Measurements from ENCODE around the gene SMAD1.

The SMAD1 gene

GRCh38 chr4:145440292-145441007 lies 41.2 kb upstream of the SMAD1 start:
- ATAC-seq = no peak
- TF ChIP-seq PPARA (CRISPR knock-in tag; IDR thresholded peaks at IDR 0.05; ENCODE audit: borderline replicate concordance) (no peak), TOX (CRISPR knock-in tag; IDR thresholded peaks at IDR 0.05; ENCODE audit: borderline replicate concordance) (no peak), SNAI2 (CRISPR knock-in tag; IDR thresholded peaks at IDR 0.05) (no peak), ZNF70 (CRISPR knock-in tag; IDR thresholded peaks at IDR 0.05) (no peak), ZNF8 (CRISPR knock-in tag; IDR thresholded peaks at IDR 0.05) (no peak), ARNTL (CRISPR knock-in tag; IDR thresholded peaks at IDR 0.05; ENCODE audit: borderline replicate concordance, low read depth) (no peak), OSR1 (CRISPR knock-in tag; IDR thresholded peaks at IDR 0.05) (no peak), ESRRG (CRISPR knock-in tag; IDR thresholded peaks at IDR 0.05) (no peak), ZFP30 (CRISPR knock-in tag; IDR thresholded peaks at IDR 0.05) (no peak)
- TF ChIP-seq, protein P1, sequence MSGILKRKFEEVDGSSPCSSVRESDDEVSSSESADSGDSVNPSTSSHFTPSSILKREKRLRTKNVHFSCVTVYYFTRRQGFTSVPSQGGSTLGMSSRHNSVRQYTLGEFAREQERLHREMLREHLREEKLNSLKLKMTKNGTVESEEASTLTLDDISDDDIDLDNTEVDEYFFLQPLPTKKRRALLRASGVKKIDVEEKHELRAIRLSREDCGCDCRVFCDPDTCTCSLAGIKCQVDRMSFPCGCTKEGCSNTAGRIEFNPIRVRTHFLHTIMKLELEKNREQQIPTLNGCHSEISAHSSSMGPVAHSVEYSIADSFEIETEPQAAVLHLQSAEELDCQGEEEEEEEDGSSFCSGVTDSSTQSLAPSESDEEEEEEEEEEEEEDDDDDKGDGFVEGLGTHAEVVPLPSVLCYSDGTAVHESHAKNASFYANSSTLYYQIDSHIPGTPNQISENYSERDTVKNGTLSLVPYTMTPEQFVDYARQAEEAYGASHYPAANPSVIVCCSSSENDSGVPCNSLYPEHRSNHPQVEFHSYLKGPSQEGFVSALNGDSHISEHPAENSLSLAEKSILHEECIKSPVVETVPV (CRISPR knock-in tag; IDR thresholded peaks at IDR 0.05) = no peak
- TF ChIP-seq, protein P2, sequence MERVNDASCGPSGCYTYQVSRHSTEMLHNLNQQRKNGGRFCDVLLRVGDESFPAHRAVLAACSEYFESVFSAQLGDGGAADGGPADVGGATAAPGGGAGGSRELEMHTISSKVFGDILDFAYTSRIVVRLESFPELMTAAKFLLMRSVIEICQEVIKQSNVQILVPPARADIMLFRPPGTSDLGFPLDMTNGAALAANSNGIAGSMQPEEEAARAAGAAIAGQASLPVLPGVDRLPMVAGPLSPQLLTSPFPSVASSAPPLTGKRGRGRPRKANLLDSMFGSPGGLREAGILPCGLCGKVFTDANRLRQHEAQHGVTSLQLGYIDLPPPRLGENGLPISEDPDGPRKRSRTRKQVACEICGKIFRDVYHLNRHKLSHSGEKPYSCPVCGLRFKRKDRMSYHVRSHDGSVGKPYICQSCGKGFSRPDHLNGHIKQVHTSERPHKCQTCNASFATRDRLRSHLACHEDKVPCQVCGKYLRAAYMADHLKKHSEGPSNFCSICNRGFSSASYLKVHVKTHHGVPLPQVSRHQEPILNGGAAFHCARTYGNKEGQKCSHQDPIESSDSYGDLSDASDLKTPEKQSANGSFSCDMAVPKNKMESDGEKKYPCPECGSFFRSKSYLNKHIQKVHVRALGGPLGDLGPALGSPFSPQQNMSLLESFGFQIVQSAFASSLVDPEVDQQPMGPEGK (CRISPR knock-in tag; IDR thresholded peaks at IDR 0.05; ENCODE audit: borderline replicate concordance) = no peak
- TF ChIP-seq, protein P3, sequence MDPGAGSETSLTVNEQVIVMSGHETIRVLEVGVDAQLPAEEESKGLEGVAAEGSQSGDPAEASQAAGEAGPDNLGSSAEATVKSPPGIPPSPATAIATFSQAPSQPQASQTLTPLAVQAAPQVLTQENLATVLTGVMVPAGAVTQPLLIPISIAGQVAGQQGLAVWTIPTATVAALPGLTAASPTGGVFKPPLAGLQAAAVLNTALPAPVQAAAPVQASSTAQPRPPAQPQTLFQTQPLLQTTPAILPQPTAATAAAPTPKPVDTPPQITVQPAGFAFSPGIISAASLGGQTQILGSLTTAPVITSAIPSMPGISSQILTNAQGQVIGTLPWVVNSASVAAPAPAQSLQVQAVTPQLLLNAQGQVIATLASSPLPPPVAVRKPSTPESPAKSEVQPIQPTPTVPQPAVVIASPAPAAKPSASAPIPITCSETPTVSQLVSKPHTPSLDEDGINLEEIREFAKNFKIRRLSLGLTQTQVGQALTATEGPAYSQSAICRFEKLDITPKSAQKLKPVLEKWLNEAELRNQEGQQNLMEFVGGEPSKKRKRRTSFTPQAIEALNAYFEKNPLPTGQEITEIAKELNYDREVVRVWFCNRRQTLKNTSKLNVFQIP (CRISPR knock-in tag; IDR thresholded peaks at IDR 0.05; ENCODE audit: borderline replicate concordance, low read depth) = no peak
- TF ChIP-seq, protein P4, sequence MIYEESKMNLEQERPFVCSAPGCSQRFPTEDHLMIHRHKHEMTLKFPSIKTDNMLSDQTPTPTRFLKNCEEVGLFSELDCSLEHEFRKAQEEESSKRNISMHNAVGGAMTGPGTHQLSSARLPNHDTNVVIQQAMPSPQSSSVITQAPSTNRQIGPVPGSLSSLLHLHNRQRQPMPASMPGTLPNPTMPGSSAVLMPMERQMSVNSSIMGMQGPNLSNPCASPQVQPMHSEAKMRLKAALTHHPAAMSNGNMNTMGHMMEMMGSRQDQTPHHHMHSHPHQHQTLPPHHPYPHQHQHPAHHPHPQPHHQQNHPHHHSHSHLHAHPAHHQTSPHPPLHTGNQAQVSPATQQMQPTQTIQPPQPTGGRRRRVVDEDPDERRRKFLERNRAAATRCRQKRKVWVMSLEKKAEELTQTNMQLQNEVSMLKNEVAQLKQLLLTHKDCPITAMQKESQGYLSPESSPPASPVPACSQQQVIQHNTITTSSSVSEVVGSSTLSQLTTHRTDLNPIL (CRISPR knock-in tag; IDR thresholded peaks at IDR 0.05; ENCODE audit: low read depth) = no peak

DNA sequence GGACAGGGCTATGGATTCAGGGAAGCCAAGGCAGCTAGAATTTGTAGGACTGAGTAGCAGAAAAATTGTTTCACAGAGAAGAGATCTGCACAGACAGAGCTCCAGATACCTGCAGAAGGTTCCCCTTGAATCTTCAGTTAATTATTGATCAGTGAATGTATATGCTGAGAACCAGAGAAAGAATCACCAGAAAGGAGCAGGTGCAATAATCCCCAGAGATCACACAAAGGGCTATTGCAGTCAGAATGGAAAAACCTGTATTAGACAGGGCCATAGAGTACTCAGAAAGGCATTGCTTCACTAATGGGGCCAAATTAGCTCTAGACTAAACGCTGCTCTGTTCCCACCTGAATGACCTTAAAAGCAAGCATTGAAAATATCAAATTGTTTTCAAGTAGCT lies 35.5 kb upstream of the SMAD1 start:
- no peak for TF ChIP-seq OSR1 (CRISPR knock-in tag; IDR thresholded peaks at IDR 0.05)
- TF ChIP-seq, protein P4 (CRISPR knock-in tag; IDR thresholded peaks at IDR 0.05; ENCODE audit: low read depth) = no peak
- no peak for TF ChIP-seq ISL1 (CRISPR knock-in tag; IDR thresholded peaks at IDR 0.05)
- no peak for TF ChIP-seq GLIS3 (CRISPR knock-in tag; IDR thresholded peaks at IDR 0.05)
- TF ChIP-seq ESRRG (CRISPR knock-in tag; IDR thresholded peaks at IDR 0.05) = no peak
- no peak for TF ChIP-seq ZNF8 (CRISPR knock-in tag; IDR thresholded peaks at IDR 0.05)
- no peak for TF ChIP-seq BACH2 (CRISPR knock-in tag; IDR thresholded peaks at IDR 0.05; ENCODE audit: borderline replicate concordance)
- no peak for TF ChIP-seq PPARA (CRISPR knock-in tag; IDR thresholded peaks at IDR 0.05; ENCODE audit: borderline replicate concordance)
- no peak for TF ChIP-seq SNAI2 (CRISPR knock-in tag; IDR thresholded peaks at IDR 0.05)
- TF ChIP-seq, protein P1 (CRISPR knock-in tag; IDR thresholded peaks at IDR 0.05) = no peak
- TF ChIP-seq, protein P5, sequence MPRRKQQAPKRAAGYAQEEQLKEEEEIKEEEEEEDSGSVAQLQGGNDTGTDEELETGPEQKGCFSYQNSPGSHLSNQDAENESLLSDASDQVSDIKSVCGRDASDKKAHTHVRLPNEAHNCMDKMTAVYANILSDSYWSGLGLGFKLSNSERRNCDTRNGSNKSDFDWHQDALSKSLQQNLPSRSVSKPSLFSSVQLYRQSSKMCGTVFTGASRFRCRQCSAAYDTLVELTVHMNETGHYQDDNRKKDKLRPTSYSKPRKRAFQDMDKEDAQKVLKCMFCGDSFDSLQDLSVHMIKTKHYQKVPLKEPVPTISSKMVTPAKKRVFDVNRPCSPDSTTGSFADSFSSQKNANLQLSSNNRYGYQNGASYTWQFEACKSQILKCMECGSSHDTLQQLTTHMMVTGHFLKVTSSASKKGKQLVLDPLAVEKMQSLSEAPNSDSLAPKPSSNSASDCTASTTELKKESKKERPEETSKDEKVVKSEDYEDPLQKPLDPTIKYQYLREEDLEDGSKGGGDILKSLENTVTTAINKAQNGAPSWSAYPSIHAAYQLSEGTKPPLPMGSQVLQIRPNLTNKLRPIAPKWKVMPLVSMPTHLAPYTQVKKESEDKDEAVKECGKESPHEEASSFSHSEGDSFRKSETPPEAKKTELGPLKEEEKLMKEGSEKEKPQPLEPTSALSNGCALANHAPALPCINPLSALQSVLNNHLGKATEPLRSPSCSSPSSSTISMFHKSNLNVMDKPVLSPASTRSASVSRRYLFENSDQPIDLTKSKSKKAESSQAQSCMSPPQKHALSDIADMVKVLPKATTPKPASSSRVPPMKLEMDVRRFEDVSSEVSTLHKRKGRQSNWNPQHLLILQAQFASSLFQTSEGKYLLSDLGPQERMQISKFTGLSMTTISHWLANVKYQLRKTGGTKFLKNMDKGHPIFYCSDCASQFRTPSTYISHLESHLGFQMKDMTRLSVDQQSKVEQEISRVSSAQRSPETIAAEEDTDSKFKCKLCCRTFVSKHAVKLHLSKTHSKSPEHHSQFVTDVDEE (CRISPR knock-in tag; IDR thresholded peaks at IDR 0.05) = no peak
- no peak for TF ChIP-seq ARNTL (CRISPR knock-in tag; IDR thresholded peaks at IDR 0.05; ENCODE audit: borderline replicate concordance, low read depth)
- TF ChIP-seq, protein P3 (CRISPR knock-in tag; IDR thresholded peaks at IDR 0.05; ENCODE audit: borderline replicate concordance, low read depth) = no peak
- no peak for TF ChIP-seq CSDC2 (CRISPR knock-in tag; IDR thresholded peaks at IDR 0.05)
- no peak for ATAC-seq
